ENCODE data around the gene MAP3K5. TPM values are rescaled to one million over a fixed set of nuclear protein-coding genes. Genes with fewer than 3 reads are reported as not detected.

MAP3K5 gene
- total RNA-seq, 3 donors from 2014 or later (not counting 1 experiment from before 2014, with no cell fraction given), result 19.7 to 36.7 (median 35.4) TPM

DNA sequence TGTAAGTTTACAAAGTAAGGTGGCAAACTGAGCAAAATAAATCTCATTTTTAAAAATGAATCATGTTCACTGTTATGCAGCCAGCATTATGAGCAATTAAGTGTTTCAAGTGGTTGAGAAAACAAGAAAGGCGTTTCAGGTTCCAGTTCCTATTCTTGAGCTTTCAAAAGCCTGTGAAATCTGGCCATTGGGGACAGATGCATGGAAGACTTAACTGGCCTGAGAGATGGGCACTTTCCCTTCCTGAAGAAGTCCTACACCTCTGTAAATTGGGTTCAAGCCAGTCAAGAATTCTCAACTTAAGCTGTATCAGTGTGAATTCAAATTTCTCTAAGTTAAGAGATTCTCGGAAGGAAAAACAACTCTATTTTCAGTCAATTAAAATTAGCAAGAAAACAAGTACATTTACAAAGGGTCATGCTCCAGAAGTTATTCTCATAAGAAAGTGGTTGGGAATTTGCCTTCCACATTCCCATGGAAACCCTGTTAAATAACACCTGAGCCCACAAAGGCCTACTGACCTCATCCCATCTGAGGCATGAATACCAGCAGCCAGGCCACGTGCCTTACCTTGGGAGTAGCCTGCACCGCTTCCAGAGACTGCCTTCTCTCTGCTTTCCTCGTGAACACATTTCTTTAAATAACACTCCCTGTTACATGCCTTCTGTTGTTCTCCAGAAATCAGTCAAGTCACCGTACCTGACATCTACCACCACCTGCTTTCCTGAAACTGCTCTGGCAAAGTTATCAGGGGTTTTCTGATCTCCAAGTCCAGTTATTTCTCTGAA is 19.4 kb downstream of the MAP3K5 start:
- H3K4me3 Mint-ChIP-seq, result no peak overlapping the region
- intact Hi-C loops (cut with micrococcal nuclease), result no loop called here
- TF ChIP-seq, protein P1, sequence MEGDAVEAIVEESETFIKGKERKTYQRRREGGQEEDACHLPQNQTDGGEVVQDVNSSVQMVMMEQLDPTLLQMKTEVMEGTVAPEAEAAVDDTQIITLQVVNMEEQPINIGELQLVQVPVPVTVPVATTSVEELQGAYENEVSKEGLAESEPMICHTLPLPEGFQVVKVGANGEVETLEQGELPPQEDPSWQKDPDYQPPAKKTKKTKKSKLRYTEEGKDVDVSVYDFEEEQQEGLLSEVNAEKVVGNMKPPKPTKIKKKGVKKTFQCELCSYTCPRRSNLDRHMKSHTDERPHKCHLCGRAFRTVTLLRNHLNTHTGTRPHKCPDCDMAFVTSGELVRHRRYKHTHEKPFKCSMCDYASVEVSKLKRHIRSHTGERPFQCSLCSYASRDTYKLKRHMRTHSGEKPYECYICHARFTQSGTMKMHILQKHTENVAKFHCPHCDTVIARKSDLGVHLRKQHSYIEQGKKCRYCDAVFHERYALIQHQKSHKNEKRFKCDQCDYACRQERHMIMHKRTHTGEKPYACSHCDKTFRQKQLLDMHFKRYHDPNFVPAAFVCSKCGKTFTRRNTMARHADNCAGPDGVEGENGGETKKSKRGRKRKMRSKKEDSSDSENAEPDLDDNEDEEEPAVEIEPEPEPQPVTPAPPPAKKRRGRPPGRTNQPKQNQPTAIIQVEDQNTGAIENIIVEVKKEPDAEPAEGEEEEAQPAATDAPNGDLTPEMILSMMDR (IDR thresholded peaks at IDR 0.05), result no peak
- H3K36me3 Mint-ChIP-seq, result no peaks in the 10 kb centered on the region
- H3K4me1 ChIP-seq (ENCODE audit: control insufficient read depth, insufficient read depth, low read length), result peaks cover 25% of the 10 kb centered on the region
- ATAC-seq (no peak), DNase-seq (no peak)
- H3K27ac ChIP-seq (ENCODE audit: low read length), result no peak overlapping the region
- no peaks in the 10 kb centered on the region for H3K27me3 Mint-ChIP-seq (ENCODE audit: low read depth in 2 of 2)
- H3K4me1 Mint-ChIP-seq, result peaks cover 42 to 49% of the 10 kb centered on the region in 2 donors
- no peaks in the 10 kb centered on the region for H3K9me3 ChIP-seq (ENCODE audit: control insufficient read depth, insufficient read depth, low read length)
- WGBS (ENCODE audit: insufficient coverage), result 71% methylated on average over 5 of the region's 6 CpGs
- peak overlapping the region in 1 of 2 donors; percentile 14 for H3K27ac Mint-ChIP-seq
- no peaks in the 10 kb centered on the region for H3K9me3 Mint-ChIP-seq
- H3K4me3 ChIP-seq (ENCODE audit: low read length), result no peak overlapping the region
- no peaks in the 10 kb centered on the region for H3K36me3 ChIP-seq (ENCODE audit: control insufficient read depth, insufficient read depth, low read length)
- no peaks in the 10 kb centered on the region for H3K27me3 ChIP-seq (ENCODE audit: control insufficient read depth, insufficient read depth, low read length)

DNA sequence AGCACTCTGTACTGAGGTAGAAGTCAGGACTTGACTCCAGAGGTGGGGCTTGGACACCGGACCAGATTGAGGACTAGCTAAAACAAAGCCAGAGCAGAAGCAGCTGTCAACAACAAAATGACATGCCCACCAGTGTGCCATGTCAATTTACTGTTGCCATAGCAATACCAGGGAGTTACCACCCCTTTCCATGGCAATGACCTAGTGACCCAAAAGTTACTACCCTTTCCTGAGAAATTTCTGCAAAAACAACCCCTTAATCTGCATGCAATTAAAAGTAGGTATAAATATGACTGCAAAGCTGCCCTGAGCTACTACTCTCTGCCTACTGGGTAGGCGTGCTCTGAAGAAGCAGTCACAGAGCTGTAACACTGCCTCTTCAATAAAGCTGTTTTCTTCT is 21.0 kb downstream of the MAP3K5 start:
- WGBS (ENCODE audit: insufficient coverage), result 83% methylated on average over 2 of the region's 2 CpGs
- H3K9me3 ChIP-seq (ENCODE audit: control insufficient read depth, insufficient read depth, low read length), result no peaks in the 10 kb centered on the region
- H3K27me3 Mint-ChIP-seq (ENCODE audit: low read depth in 2 of 2), result no peaks in the 10 kb centered on the region
- no peak overlapping the region for H3K27ac ChIP-seq (ENCODE audit: low read length)
- no peak overlapping the region for H3K4me3 Mint-ChIP-seq
- TF ChIP-seq, protein P1 (IDR thresholded peaks at IDR 0.05), result no peak
- no peaks in the 10 kb centered on the region for H3K36me3 ChIP-seq (ENCODE audit: control insufficient read depth, insufficient read depth, low read length)
- ATAC-seq, result no peak
- no peaks in the 10 kb centered on the region for H3K27me3 ChIP-seq (ENCODE audit: control insufficient read depth, insufficient read depth, low read length)
- H3K9me3 Mint-ChIP-seq, result no peaks in the 10 kb centered on the region
- no peak overlapping the region for H3K27ac Mint-ChIP-seq
- intact Hi-C loops (cut with micrococcal nuclease), result no loop called here
- DNase-seq, result peak in 1 of 2 donors; percentile 35
- H3K4me3 ChIP-seq (ENCODE audit: low read length), result no peak overlapping the region
- peaks cover 48 to 62% of the 10 kb centered on the region in 2 donors for H3K4me1 Mint-ChIP-seq
- H3K4me1 ChIP-seq (ENCODE audit: control insufficient read depth, insufficient read depth, low read length), result peaks cover 29% of the 10 kb centered on the region
- no peaks in the 10 kb centered on the region for H3K36me3 Mint-ChIP-seq

DNA sequence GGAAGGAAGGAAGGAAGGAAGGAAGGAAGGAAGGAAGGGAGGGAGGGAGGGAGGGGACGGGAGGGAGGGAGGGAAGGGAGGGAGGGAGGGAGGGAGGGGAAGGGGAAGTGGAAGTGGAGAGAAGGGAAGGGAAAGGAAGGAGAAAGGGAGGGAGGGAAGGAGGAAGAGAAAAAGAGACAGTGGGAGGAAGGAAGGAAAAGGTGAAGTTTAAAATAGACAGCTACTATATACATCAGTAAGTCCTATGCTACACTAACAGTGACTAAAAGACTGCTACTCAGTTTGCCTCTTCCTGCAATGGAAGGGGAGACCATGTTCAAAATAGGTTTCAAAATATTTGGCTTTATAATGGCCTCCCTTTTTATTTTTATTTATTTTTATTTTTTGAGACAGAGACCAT is 22.5 kb downstream of the MAP3K5 start:
- peaks cover 56 to 70% of the 10 kb centered on the region in 2 donors for H3K4me1 Mint-ChIP-seq
- intact Hi-C loops (cut with micrococcal nuclease), result no loop called here
- H3K27ac Mint-ChIP-seq, result no peak overlapping the region
- DNase-seq (no peak), ATAC-seq (no peak)
- H3K9me3 Mint-ChIP-seq, result no peaks in the 10 kb centered on the region
- Histone ChIP-seq H3K4me1 (ENCODE audit: control insufficient read depth, insufficient read depth, low read length) (peaks cover 44% of the 10 kb centered on the region), H3K9me3 (ENCODE audit: control insufficient read depth, insufficient read depth, low read length) (no peaks in the 10 kb centered on the region), H3K27ac (ENCODE audit: low read length) (no peak overlapping the region), H3K36me3 (ENCODE audit: control insufficient read depth, insufficient read depth, low read length) (no peaks in the 10 kb centered on the region), H3K27me3 (ENCODE audit: control insufficient read depth, insufficient read depth, low read length) (no peaks in the 10 kb centered on the region), H3K4me3 (ENCODE audit: low read length) (no peak overlapping the region)
- no peaks in the 10 kb centered on the region for H3K27me3 Mint-ChIP-seq (ENCODE audit: low read depth in 2 of 2)
- no peaks in the 10 kb centered on the region for H3K36me3 Mint-ChIP-seq
- no CpG with 5 or more reads among the region's 1 CpG for WGBS (ENCODE audit: insufficient coverage)
- TF ChIP-seq, protein P1 (IDR thresholded peaks at IDR 0.05), result no peak
- no peak overlapping the region for H3K4me3 Mint-ChIP-seq

DNA sequence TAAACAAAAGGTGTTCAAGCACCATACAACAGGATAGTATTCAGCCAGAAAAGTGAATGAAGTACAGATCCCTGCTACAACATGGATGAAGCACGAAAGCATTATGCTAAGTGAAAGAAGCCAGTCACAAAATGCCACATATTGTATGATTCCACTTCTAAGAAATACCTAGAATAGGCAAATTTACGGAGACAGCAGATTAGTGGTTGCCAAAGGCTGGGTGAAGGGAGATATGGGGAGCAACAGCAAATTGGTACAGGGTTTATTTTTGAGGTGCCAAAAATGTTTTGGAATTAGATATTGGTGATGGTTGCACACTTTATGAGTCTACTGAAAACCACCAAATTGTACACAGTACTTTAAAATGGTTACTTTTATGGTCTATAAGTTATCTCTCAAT is 23.2 kb downstream of the MAP3K5 start:
- WGBS (ENCODE audit: insufficient coverage), result 95% methylated on average over 2 of the region's 2 CpGs
- Histone ChIP-seq H3K4me3 (ENCODE audit: low read length) (no peak overlapping the region), H3K27ac (ENCODE audit: low read length) (no peak overlapping the region)

More for the DNA sequence above, 23.2 kb downstream of the MAP3K5 start:
- H3K9me3 ChIP-seq (ENCODE audit: control insufficient read depth, insufficient read depth, low read length), result no peaks in the 10 kb centered on the region
- H3K36me3 ChIP-seq (ENCODE audit: control insufficient read depth, insufficient read depth, low read length), result no peaks in the 10 kb centered on the region
- H3K27ac Mint-ChIP-seq, result no peak overlapping the region
- TF ChIP-seq, protein P1 (IDR thresholded peaks at IDR 0.05), result no peak
- no peak overlapping the region for H3K4me3 Mint-ChIP-seq
- H3K9me3 Mint-ChIP-seq, result no peaks in the 10 kb centered on the region
- H3K36me3 Mint-ChIP-seq, result no peaks in the 10 kb centered on the region
- DNase-seq (no peak), ATAC-seq (no peak)
- H3K27me3 Mint-ChIP-seq (ENCODE audit: low read depth in 2 of 2), result no peaks in the 10 kb centered on the region
- H3K27me3 ChIP-seq (ENCODE audit: control insufficient read depth, insufficient read depth, low read length), result no peaks in the 10 kb centered on the region
- intact Hi-C loops (cut with micrococcal nuclease), result no loop called here
- peaks cover 47% of the 10 kb centered on the region for H3K4me1 ChIP-seq (ENCODE audit: control insufficient read depth, insufficient read depth, low read length)
- peaks cover 56 to 70% of the 10 kb centered on the region in 2 donors for H3K4me1 Mint-ChIP-seq

Measured in natural killer cell (primary cell).